Measurements from ENCODE around the gene MPST.
A peak's percentile ranks its signal among the peaks of the same experiment; 100 is the strongest.
"Not testable (repeated sequence)": the region's sequence is repeated elsewhere in the genome, so short reads cannot be mapped to it uniquely, and the experiment has no call there.

Gene MPST

GRCh38 chr22:37060801-37061610 lies 41.5 kb downstream of the MPST start:
- peak; percentile 53 for DNase-seq (ENCODE audit: low read depth)

DNA sequence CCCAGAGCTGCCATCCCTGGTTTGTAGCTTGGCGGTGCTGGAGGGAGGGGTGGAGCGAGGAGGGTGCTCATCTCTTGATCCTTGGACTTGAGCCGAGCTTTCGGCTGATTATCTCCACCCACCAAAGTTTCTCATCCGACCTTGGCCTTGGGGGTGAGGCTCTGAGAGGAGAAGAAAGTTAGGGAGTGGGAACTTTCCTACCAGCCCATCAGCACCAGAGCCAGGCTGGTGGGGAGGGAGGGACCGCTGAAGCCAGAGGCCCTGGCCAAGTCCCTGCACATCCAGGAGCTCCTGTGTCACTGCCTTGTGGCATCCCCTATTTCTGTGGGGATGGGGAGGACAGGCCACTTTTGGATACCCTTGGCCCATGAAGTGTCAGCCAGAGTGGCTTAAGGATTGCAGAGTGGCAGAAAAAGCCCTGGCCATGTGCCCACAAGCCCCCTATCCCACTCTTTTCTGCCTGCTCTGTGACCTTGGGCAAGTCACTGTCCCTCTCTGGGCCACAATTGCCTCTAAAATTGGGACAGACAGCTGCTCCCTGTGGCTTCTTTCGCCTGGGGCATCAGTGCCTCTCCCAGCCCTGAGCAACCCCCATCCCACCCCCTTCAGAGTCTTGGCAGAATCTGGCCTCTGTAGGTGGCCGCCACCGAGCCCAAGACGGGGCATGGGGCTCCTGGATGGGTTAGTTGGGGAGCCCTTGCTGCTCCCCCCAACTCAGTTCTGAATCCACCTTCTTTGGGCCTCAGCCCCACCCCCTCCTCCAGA lies 42.3 kb downstream of the MPST start:
- DNase-seq (ENCODE audit: low read depth) = no peak

GRCh38 chr22:37062376-37062675 lies 42.8 kb downstream of the MPST start:
- DNase-seq (ENCODE audit: low read depth) = no peak

GRCh38 chr22:37062702-37063381 lies 43.3 kb downstream of the MPST start:
- DNase-seq (ENCODE audit: low read depth) = no peak

- no peak for DNase-seq (ENCODE audit: low read depth)
These were observed 44.2 kb downstream of the MPST start for GRCh38 chr22:37063431-37064420.

DNA sequence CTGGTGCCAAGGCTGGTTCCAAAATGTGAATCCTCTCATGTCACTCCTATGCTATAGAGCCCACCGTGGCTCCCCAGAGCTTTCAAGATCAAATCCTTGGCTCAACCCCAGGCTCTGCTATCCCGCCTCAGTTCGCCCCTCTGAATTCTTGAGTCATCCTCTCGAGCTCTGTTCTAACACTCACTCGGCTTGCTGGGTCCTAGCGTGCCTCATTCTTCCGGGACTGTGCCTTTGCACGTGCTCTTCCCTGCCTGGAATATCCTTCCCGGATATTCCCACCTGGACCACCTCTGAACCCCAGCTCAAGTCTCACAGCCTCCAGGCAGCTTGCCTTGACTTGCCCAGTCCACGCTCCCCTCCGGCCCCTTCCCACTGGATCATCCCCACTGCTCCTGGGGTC lies 45.0 kb downstream of the MPST start:
- no peak for DNase-seq (ENCODE audit: low read depth)

- DNase-seq (ENCODE audit: low read depth) = no peak
These were observed 45.6 kb downstream of the MPST start for GRCh38 chr22:37065180-37065579.

GRCh38 chr22:37065961-37066360 lies 46.4 kb downstream of the MPST start:
- no peak for DNase-seq (ENCODE audit: low read depth)

DNA sequence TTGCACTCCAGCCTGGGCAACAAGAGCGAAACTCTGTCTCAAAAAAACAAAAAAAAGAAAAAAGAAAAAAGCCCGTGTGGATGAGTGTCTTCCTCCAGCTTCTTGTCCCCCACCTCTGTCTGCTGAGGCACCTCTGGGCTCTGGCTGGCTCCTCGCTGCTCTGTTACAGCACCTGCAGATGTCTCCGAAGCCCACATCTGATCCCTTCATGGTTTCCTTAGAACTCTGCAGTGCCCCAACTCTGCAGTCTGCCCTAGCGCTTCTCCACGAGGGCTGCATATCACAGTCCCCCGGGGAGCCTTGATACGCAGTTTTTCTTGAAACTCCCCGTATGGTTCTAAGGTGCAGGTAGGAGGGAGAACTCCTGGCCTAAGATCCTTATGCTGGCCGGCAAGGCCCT lies 47.9 kb downstream of the MPST start:
- DNase-seq (ENCODE audit: low read depth) = no peak

- no peak for DNase-seq (ENCODE audit: low read depth)
These were observed 49.3 kb downstream of the MPST start for GRCh38 chr22:37068859-37069258.

DNA sequence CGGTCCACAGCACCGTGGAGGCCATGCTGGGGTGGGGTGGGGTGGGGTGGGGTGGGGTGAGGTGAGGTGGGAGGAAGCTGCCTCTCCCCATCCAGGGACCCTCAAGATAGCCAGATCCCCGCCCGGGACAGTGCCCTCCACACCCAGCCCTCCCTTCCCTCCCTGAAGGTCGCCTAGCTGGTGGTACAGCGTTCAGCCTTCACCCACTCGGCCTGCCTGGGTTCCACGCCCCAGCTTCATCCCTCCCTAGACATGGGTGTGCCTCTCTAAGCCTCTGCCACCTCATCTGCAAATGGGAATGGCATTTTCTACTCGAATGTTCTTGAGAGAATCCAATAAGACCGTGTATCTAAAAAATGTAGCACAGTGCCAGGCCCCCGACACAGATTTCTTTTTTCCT lies 49.8 kb downstream of the MPST start:
- no peak for DNase-seq (ENCODE audit: low read depth)

DNA sequence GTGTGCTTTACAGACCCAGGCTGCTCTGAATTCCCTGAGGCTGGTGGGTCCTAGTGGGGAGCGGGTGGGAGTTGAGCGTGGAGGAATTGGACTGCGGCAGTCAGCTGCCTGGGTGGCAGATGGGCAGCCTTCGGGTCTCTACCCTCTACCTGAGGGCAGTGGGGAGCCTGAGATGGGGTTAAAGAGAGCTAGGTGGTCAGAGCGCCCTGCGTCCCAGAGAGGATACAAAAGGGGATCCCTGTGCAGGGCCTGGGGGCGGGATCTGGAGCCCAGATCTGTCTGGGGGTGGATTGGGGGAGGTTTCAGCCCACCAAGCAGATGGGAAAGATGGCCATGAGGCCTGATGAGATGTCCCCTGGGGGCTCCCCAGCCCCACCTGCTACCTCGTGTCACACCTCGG lies 50.2 kb downstream of the MPST start:
- no peak for DNase-seq (ENCODE audit: low read depth)

GRCh38 chr22:37070334-37070733 lies 50.8 kb downstream of the MPST start:
- no peak for DNase-seq (ENCODE audit: low read depth)

DNA sequence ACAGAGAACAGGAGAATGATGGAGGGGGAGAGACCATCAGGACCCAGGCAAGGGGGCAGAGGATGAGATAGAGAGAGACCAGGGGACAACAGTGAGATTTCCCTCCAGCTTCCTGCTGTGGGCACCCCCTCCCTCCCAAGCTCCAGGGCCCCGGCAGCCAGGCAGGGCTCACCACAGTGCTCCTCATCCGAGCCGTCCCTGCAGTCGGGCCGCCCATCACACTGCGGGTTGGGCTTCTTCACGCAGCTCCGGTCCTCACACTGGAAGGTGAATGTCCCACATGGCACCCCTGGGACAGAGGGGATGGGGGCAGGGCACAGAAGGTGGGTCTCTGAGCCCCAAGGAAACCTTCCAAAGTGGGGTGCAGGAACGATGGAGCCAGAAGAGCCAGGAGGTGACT lies 51.2 kb downstream of the MPST start:
- no peak for DNase-seq (ENCODE audit: low read depth)

DNA sequence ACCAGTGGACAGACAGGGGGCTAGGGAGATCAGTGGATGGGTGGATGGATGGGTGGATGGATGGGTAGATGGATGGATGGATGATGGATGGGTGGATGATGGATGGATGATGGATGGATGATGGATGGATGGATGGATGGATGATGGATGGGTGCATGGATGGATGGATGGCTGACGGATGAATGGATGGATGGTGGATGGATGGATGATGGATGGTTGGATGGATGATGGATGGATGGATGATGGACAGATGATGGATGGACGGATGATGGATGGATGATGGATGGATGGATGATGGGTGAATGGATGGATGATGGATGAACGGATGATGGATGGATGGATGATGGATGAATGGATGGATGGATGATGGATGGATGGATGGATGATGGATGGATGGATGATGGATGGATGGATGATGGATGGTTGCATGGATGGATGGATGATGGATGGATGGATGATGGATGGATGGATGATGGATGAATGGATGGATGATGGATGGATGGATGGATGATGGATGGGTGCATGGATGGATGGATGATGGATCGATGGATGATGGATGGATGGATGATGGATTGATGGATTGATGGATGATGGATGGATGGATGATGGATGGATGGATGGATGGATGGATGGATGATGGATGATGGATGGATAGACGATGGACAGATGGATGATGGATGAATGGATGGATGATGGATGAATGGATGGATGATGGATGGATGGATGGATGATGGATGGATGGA lies 52.5 kb downstream of the MPST start:
- not testable (repeated sequence) for DNase-seq (ENCODE audit: low read depth)

DNA sequence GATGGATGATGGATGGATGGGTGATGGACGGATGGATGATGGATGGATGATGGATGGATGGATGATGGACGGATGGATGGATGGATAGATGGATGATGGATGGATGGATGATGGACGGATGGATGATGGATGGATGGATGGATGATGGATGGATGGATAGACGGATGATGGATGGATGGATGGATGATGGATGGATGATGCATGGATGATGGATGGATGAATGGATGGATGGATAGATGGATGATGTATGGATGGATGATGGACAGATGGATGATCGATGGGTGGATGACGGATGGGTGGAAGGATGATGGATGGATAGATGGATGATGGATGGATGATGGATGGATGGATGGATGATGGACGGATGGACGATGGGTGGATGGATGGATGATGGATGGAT lies 53.1 kb downstream of the MPST start:
- no peak for DNase-seq (ENCODE audit: low read depth)

- DNase-seq (ENCODE audit: low read depth) = no peak
These were observed 55.0 kb downstream of the MPST start for GRCh38 chr22:37074537-37074936.

GRCh38 chr22:37075046-37075445 lies 55.5 kb downstream of the MPST start:
- DNase-seq (ENCODE audit: low read depth) = no peak

DNA sequence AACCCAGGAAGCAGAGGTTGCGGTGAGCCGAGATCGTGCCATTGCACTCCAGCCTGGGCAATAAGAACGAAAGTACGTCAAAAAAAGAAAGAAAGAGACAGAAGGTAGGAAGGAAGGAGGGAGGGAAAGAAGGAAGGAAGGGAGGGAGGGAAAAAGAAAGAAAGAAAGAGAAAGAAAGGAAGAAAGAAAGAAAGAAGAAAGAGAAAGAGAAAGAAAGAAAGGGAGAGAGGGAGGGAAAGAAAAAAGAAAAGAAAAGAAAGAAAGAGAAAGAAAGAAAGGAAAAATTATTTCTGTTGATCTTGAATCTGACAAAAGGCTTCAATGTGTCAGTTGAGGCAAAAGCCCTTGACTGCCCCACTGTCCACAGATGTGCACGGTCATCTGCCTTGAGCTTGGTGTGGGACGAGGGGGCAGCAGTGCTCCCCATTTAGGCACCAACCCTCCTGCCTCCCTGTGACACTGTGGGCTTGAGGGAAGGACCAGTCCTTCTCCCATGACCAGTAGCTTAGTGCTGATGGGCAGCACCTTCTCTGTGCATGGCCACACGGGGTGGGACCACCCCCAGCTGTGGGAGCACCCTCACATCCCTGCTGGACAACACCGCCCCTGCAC lies 56.4 kb downstream of the MPST start:
- no peak for DNase-seq (ENCODE audit: low read depth)

DNA sequence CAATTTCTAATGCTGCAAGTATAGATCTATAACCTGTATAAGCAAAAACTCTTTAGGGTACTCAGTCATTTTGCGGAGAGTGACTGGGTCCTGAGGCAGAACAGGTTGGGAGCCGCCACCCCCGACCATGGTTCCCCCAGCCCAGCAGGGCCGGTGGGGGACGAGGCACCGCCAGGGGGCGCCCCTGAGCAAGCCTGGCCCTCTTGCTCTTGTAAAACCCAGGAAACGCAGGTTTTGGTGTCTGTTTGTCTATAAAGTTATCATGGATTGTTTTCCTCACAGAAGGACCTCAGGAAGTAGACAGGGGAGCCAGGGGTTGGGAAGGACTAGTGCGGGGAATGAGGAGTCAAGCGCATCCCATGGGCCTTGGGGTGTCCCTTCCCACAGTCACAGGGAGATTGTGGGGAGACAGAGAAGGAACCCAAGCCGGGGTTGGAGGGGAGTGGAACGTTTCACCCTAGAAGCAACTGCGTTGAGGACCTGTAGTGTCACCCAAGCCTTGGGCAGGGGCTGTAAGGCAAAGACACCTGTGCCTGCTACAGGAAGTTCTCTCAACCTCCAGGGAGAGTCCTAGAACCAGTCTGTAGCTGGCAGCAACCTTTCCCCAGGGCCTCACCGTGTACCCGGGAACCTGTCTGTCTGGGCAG lies 58.4 kb downstream of the MPST start:
- DNase-seq (ENCODE audit: low read depth) = peak; percentile 81
